GM18520 (cell line): ENCODE results near the gene POLE3.
"Not testable (repeated sequence)": the region's sequence is repeated elsewhere in the genome, so short reads cannot be mapped to it uniquely, and the experiment has no call there.

ENCODE experiments used
- ATAC-seq: cut with Tn5 transposase; IDR thresholded peaks from one replicate; pipeline ENCODE4 v1.9.1; 2021; ENCODE audit not compliant: unreplicated experiment

Gene POLE3

GRCh38 chr9:113406353-113406752 lies 4.1 kb downstream of the POLE3 start:
- not testable (repeated sequence) for ATAC-seq

- ATAC-seq, result no peak
These were observed 6.8 kb downstream of the POLE3 start for GRCh38 chr9:113403646-113404045.

GRCh38 chr9:113401027-113401792 lies 9.3 kb downstream of the POLE3 start, which contains the start of gene ALAD:
TSS of gene ALAD (minus strand) at chr9:113401284. CDS start at chr9:113393559, 7,725 bp downstream.
- peak; percentile 97 for ATAC-seq

- ATAC-seq, result no peak
These were observed 10.8 kb downstream of the POLE3 start for GRCh38 chr9:113399646-113400200.

DNA sequence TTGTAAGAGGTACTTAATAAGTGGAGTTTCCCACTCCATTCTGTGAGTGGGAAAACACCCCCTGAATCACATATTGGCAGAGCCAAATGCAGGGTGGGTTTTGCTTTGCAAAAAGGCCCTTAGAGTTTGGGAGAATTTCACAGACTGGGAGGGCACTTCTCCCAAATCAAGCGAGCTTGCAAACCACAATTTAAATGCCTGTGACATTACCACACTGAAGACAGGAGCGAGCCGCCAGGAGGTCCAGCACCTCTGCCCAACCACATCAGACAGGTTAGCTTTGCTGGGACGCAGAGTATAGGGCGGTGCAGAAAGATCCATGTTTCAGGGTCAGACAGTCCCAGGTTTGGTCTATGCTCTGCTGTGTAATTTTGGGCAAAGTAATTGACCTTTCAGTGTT lies 11.7 kb downstream of the POLE3 start:
- no peak for ATAC-seq

GRCh38 chr9:113397203-113397631 lies 13.3 kb downstream of the POLE3 start:
- no peak for ATAC-seq

DNA sequence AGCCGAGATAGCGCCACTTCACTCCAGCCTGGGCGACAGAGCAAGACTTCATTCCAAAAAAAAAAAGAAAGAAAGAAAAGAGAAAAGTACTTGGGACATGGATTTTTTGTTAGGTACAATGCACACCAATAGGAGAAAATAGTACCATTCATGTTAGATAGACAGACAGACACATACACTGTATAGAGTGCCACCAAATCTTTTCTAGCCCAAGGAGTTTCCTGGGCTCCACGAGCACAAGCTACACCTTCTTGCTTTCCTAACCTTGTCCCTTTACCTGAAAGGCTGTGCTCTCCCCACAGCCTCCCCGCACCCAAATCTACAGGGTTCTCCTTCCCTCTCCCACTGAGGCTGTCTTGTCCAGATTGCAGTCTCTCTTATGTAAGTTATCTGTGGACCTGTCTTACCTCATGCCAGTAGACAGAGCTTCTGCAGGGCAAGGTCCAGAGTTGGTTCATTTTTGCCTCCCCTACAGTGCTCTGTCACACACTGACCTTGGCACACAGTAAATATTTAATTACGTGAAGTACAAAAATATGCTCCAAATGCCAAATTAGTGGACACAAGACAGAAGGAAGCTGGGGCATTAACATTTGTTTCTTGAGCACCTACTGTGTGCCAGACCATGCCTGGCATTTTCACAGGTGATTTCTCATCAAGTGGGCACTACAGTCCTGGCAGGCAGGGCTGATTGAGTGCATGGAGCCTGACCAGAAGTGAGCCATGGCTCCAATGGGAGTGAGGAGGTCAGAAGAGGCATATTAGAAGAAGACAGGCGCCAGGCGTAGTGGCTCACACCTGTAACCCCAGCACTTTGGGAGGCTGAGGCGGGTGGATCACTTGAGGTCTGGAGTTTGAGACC lies 15.2 kb downstream of the POLE3 start:
- no peak for ATAC-seq

- no peak for ATAC-seq
These were observed 17.2 kb downstream of the POLE3 start for GRCh38 chr9:113393281-113393680.

GRCh38 chr9:113391917-113392316 lies 18.6 kb downstream of the POLE3 start:
- ATAC-seq, result no peak

- ATAC-seq, result no peak
These were observed 20.1 kb downstream of the POLE3 start for GRCh38 chr9:113390192-113390960.

- no peak for ATAC-seq
These were observed 21.0 kb downstream of the POLE3 start for GRCh38 chr9:113389451-113389850.

DNA sequence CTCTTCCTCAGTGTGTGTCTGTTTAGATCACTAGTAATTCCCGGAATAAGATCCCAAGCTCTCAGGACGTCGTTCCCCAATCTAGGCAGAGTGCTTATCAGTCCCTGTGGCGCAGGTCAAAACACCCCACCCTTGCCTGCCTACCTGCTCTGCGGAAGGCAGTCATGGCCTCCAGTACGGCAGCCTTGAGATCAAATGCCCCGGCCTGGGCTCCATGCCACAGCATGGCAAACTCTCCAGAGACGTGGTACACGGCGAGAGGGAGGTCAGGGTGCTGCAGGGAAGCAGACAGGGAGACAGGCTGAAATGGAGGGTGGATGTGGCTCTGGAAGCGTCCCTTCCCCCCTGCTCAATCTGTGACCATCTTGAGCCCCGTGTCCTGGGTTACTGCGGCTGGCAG lies 21.6 kb downstream of the POLE3 start:
- no peak for ATAC-seq

DNA sequence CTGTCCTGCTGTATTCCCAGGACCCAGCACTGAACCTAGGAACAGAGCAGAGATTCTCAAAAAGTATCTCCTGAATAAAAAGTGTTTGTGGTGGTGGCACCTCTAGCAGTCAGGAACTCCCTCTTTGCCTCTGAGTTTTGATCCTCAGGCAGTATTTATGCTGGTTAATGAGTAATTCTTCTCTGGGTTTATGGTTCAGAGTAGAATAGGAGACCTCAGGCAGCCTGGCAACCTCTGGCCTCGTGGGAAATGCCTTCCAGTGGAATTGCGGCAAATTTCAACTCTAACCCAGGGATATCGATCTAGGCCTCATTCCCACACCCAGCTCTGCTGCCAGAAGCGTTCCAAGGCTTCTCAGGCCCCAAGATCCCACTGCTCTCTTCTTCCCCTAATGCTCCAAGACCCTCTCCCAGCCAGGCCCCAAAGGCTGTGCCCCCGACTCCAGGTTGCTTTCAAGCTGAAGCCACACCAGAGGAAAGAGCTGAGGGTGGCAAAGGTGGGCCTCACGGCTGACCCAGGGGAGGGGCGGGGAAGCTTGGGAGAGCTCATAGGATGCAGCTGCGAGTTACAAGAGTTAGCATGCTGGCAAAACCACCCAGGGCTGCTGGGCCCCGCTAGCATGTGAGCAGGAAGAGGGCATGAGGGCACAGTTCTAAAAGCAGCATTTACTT lies 22.8 kb downstream of the POLE3 start:
- no peak for ATAC-seq

DNA sequence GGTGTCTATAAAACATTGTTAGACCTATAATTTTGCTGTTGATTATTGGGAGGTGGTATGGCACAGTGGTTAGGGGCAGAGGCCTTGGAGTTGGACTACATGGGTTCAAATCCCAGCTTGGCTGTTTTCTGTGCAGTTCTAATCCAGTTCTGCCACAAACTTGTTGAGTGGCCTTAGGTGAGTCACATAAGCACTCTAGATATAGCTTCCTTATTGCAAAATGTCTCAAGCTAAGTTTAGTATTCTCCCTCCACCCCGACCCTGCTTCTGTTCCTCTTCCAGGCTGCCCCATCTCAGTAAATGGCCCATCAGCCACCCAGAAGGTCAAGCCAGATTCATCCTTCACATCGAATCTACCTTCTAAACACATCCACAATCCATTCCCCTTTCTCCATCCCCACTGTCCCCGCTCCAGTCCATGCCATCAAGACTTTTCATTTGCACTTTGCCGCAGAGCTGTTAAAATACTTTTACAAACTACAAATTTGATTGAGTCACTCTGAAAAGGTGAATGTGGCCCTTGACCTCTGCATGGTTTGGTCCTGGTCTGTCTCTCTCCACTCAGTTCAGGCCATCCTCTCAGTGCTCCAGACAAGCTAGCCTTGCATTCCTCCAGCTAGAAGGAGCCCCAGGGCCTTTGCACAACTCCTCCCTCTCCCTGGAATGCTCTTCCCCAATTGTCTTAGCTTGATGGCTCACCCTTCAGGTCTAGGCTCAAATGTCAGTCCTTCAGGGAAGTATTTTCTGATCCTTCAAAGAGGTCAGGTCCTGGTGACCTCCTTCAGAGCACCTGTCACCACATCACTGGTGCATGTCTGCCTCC lies 23.7 kb downstream of the POLE3 start:
- ATAC-seq, result no peak

DNA sequence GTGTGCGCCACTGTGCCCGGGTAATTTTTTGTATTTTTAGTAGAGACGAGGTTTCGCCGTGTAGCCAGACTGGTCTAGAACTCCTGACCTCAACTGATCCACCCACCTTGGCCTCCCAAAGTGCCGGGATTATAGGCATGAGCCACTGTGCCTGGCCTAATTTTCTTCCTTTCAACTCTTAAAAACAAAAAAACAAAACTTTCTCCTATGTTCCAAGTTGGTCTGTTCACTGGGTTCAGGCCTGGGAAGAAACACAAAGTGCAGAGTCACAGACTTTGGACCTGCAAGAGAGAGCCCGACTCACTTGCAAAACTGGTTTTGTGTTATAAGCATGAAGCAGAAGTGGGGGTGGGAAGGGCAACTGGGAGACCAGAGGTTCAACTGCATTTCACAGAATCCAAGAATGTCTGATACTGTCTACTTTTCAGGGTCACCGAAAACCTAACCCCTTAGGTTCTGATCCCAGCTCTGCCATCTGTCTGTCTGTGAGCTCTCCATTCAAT lies 28.5 kb downstream of the POLE3 start:
- no peak for ATAC-seq

- ATAC-seq, result not testable (repeated sequence)
These were observed 29.0 kb downstream of the POLE3 start for GRCh38 chr9:113381441-113381840.

DNA sequence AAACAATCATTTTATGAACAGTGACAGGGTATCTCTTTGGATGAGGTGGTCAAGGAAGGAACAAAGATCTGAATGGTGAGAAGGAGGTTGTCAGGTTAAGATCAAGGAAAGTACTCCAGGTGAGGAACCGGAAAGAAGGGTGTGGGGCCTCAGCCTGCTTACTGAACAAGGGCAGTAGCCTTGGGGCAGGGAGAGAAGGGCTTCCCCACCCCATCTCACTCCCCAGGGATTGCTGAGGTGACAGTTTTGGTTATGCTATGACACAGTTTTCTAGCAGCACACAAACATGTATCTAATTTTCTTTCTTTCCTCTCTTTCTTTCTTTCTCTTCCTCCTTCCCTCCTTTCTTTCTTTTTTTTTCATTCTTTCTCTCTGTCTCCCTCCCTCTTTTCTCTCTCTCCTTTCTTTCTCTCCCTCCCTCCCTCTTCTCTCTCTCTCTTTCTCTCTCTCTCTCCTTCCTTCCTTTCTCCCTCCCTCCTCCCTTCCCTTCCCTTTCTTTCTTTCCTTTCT lies 29.6 kb downstream of the POLE3 start:
- no peak for ATAC-seq

DNA sequence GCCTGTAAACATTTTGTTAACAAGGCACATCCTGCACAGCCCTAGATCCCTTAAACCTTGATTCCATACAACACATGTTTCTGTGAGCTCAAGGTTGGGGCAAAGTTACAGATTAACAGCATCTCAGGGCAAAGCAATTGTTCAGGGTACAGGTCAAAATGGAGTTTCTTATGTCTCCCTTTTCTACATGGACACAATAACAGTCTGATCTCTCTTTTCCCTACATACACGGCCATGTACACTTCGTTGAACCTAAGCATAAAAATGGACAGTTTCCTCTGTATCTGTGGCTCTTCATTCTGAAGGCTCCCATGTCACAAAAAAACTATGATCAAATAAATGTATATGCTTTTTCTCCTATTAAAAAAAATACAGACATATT lies 30.7 kb downstream of the POLE3 start:
- ATAC-seq, result not testable (repeated sequence)
